MM.1S (cell line): Measurements from ENCODE around the gene RPSA.

Experiments
- DNase-seq: peaks from one replicate; pipeline ENCODE4 v3.0.0-alpha.2; 2015
- H2AFZ ChIP-seq: fragments of 300-600 bp; sonication (generic); 2 replicates; pipeline ENCODE4 v1.6.0; 2016; ENCODE audit warnings: antibody characterized with exemption, low read length
- H3F3A ChIP-seq: fragments of 300-600 bp; sonication (generic); 2 replicates; pipeline ENCODE4 v1.6.1; 2016; ENCODE audit warnings: mild to moderate bottlenecking, antibody characterized with exemption, low read length, moderate library complexity, mixed read lengths; ENCODE audit not compliant: insufficient read depth
- H3K27ac ChIP-seq: fragments of 300-600 bp; sonication (generic); 2 replicates; pipeline ENCODE4 v1.5.1; 2016; ENCODE audit warnings: mild to moderate bottlenecking, low read length
- H3K27me3 ChIP-seq: fragments of 300-600 bp; sonication (generic); replicated peaks from 2 replicates; pipeline ENCODE4 v1.6.0; 2016; ENCODE audit warnings: low read length; ENCODE audit not compliant: insufficient read depth
- H3K36me3 ChIP-seq: fragments of 300-600 bp; sonication (generic); replicated peaks from 2 replicates; pipeline ENCODE4 v1.6.1; 2016; ENCODE audit warnings: mild to moderate bottlenecking, low read length, mixed read lengths; ENCODE audit not compliant: insufficient read depth
- H3K4me1 ChIP-seq: fragments of 300-600 bp; sonication (generic); 2 replicates; pipeline ENCODE4 v1.6.1; 2016; ENCODE audit warnings: low read length, mixed read lengths
- H3K4me2 ChIP-seq: fragments of 300-600 bp; sonication (generic); 2 replicates; pipeline ENCODE4 v1.6.0; 2016; ENCODE audit warnings: low read depth, low read length
- H3K4me3 ChIP-seq: fragments of 300-600 bp; sonication (generic); 2 replicates; pipeline ENCODE4 v1.5.1; 2016; ENCODE audit warnings: low read length, mixed read lengths
- H3K79me2 ChIP-seq: fragments of 300-600 bp; sonication (generic); 2 replicates; pipeline ENCODE4 v1.6.1; 2016; ENCODE audit warnings: mixed run types, low read length, mixed read lengths
- H3K9ac ChIP-seq: fragments of 300-600 bp; sonication (generic); 2 replicates; pipeline ENCODE4 v1.6.1; 2016; ENCODE audit warnings: low read length, mixed read lengths
- H3K9me2 ChIP-seq: fragments of 300-600 bp; sonication (generic); replicated peaks from 2 replicates; pipeline ENCODE4 v1.6.1; 2016; ENCODE audit warnings: mild to moderate bottlenecking, low read length, mixed read lengths; ENCODE audit not compliant: insufficient read depth
- H3K9me3 ChIP-seq: fragments of 300-600 bp; sonication (generic); replicated peaks from 2 replicates; pipeline ENCODE4 v1.6.1; 2016; ENCODE audit warnings: mild to moderate bottlenecking, low read length, mixed read lengths; ENCODE audit not compliant: insufficient read depth
- H4K20me1 ChIP-seq: fragments of 300-600 bp; sonication (generic); 2 replicates; pipeline ENCODE4 v1.6.1; 2016; ENCODE audit warnings: mild to moderate bottlenecking, low read length, moderate library complexity, mixed read lengths; ENCODE audit not compliant: insufficient read depth
- CTCF ChIP-seq: fragments of 300-600 bp; sonication (generic); IDR thresholded peaks from 2 replicates; pipeline ENCODE4 v1.5.1; 2016; ENCODE audit warnings: antibody characterized with exemption, low read length, mixed read lengths
- EZH2 ChIP-seq: fragments of 300-600 bp; sonication (generic); optimal IDR thresholded peaks from 2 replicates; pipeline ENCODE3; 2017; ENCODE audit warnings: low read depth, mild to moderate bottlenecking, antibody characterized with exemption, low read length, mixed read lengths
- EZH2phosphoT487 ChIP-seq: fragments of 300-600 bp; sonication (generic); IDR thresholded peaks from 2 replicates; pipeline ENCODE4 v1.6.1; 2018; ENCODE audit warnings: antibody characterized with exemption, low read length

Gene RPSA

DNA sequence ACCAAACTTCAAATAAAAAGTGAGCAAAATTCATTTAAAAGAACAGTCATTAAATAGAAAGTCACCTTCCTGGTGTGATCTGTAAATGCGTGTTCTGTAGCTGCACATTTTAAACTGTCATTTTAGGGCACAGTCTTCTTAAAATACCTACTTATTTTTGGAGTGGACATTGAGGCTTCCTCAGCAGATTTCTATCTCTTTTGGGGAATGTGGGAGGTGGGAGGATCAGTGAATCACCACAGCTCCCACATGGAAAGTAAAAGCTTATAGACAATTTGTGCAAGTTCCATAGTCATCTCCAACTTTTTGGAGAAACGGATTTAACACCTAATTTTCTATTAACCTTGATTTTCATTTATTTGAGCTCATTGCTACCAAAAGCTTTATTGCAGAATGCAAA is 39.9 kb downstream of the RPSA start:
- TF ChIP-seq EZH2phosphoT487 (no peak), CTCF (no peak)
- no peaks in the 10 kb centered on the region for H4K20me1 ChIP-seq
- H3K4me2 ChIP-seq: no peak overlapping the region
- H3K9me2 ChIP-seq: no peaks in the 10 kb centered on the region
- H3K27me3 ChIP-seq: no peaks in the 10 kb centered on the region
- H3K79me2 ChIP-seq: no peaks in the 10 kb centered on the region
- no peak overlapping the region for H2AFZ ChIP-seq
- H3K4me3 ChIP-seq: no peak overlapping the region
- no peak overlapping the region for H3K27ac ChIP-seq
- H3K36me3 ChIP-seq: no peaks in the 10 kb centered on the region
- no peak for DNase-seq
- H3K9me3 ChIP-seq: no peaks in the 10 kb centered on the region
- H3K9ac ChIP-seq: no peak overlapping the region
- no peaks in the 10 kb centered on the region for H3K4me1 ChIP-seq
- H3F3A ChIP-seq: no peaks in the 10 kb centered on the region

- TF ChIP-seq CTCF (peak; percentile 96), EZH2phosphoT487 (no peak)
- Histone ChIP-seq H3K9me3 (no peaks in the 10 kb centered on the region), H3F3A (no peaks in the 10 kb centered on the region), H3K9ac (no peak overlapping the region), H3K79me2 (no peaks in the 10 kb centered on the region), H3K27me3 (no peaks in the 10 kb centered on the region), H3K4me2 (no peak overlapping the region), H4K20me1 (no peaks in the 10 kb centered on the region), H2AFZ (no peak overlapping the region), H3K36me3 (no peaks in the 10 kb centered on the region), H3K4me3 (no peak overlapping the region), H3K27ac (no peak overlapping the region), H3K4me1 (no peaks in the 10 kb centered on the region), H3K9me2 (no peaks in the 10 kb centered on the region)
- peak; percentile 81 for DNase-seq
Observed at GRCh38 chr3:39447637-39448483, 41.3 kb downstream of the RPSA start.

- Histone ChIP-seq H2AFZ (no peak overlapping the region), H3F3A (no peaks in the 10 kb centered on the region), H3K4me1 (no peaks in the 10 kb centered on the region), H3K9ac (no peak overlapping the region), H3K79me2 (no peaks in the 10 kb centered on the region), H3K27ac (no peak overlapping the region), H4K20me1 (no peaks in the 10 kb centered on the region), H3K9me2 (no peaks in the 10 kb centered on the region), H3K27me3 (no peaks in the 10 kb centered on the region), H3K4me2 (no peak overlapping the region), H3K9me3 (no peaks in the 10 kb centered on the region), H3K4me3 (no peak overlapping the region), H3K36me3 (no peaks in the 10 kb centered on the region)
- no peak for TF ChIP-seq CTCF
- no peak for TF ChIP-seq EZH2phosphoT487
- TF ChIP-seq EZH2: no peak
- DNase-seq: no peak
Observed at GRCh38 chr3:39448506-39449233, 42.1 kb downstream of the RPSA start.
